Smooth muscle cell of the brain vasculature (primary cell): ENCODE data around the gene TBC1D16.
"Not testable (repeated sequence)": the region's sequence is repeated elsewhere in the genome, so short reads cannot be mapped to it uniquely, and the experiment has no call there.

ENCODE experiments used
- DNase-seq: peaks from one replicate; pipeline ENCODE4 v3.0.0-alpha.2; 2012; ENCODE audit warnings: low read depth, low spot score

Gene TBC1D16

DNA sequence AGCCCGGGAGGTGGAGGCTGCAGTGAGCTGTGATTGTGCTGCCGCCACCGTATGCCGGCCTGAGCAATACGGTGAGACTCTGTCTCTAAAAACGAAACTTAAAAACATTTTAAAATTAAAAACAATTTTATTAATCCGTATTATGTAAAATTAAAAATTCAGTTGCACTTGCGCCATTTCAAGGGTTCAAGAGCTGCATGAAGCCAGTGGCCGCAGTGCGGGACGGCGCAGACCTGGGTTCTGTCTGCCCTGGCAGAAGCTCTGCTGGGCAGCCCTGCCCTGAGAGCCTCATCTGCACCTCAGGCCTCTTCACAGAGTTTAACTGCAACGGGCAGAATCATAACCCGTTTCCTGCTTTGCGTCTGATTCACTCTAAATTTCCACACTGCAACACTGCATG, 31.7 kb downstream of the TBC1D16 start:
- no peak for DNase-seq

DNA sequence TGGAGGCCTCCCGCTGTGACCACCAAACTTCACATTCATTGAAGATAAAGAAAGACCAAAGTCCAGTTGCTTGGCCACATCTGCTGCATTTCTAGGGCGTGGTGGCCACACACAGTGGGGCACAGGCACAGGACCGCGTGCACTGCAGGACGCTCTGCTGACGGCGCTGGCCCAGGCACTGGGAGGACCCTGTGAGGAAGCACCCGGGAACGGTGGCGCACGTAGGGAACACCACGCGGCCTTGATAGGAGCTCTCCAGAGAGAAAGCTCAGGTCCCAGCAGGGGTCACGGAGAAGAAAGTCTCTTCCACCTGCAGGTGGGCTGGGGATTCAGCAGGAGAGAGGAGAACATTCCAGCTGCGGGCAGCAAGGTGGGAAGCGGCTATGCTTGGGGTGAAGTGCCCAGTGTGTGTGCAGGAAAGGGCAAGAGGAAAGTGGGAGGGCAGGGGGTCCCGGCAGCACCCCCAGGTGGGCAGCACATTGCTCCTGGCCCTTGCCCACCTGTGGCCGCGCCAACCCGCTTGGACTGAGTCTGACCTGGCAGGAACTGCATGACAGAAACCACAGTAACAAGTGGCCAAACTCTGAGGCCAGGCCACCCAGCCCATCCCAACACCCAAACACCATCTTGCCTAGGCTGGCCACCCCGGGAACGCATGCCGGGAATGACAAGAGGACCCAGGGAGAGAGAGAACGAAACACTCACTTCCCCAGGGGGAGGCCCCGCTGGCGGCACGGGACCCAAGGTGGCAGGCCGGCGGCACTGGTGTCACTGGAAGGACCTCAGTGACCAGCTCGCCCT, 32.8 kb downstream of the TBC1D16 start:
- DNase-seq = no peak

GRCh38 chr17:80002070-80002641, 33.5 kb downstream of the TBC1D16 start:
- DNase-seq = no peak

- no peak for DNase-seq
These were observed 34.5 kb downstream of the TBC1D16 start for GRCh38 chr17:80000981-80001775.

DNA sequence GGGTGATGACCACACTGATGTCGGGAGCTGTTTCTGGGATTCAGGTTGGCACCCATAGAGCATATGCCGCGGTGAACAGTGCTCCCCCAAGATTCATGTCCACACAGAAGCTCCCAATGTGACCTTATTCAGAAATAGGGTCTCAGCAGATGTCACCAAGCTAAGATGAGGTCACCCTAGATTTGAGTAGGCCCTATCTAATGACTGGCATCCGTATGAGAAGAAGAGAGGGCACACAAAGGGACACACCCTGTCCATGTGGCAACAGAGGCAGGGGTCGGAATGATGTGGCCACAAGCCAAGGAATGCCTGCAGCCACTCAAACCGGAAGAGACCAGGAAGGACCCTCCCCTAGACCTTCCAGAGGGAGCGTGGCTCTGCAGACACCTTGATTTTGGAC, 35.5 kb downstream of the TBC1D16 start:
- no peak for DNase-seq

GRCh38 chr17:79997011-79997660, 38.5 kb downstream of the TBC1D16 start:
- DNase-seq = no peak

GRCh38 chr17:79996291-79996690, 39.4 kb downstream of the TBC1D16 start:
- DNase-seq = no peak

DNA sequence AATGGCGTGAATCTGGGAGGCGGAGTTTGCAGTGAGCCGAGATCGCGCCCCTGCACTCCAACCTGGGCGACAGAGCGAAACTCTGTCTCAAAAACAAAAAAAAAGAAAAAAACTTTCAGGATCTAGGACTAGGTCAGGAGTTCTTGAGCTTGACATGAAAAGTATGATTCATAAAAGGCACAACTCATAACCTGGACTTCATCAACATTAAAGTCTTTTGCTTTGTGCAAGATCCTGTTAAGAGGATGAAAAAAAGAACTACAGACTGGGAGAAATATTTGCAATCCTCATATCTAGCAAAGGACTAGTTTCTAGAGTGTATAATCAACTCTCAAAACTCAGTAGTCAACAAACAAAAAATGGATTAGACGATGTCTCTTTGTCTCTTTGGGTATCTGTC, 40.0 kb downstream of the TBC1D16 start:
- no peak for DNase-seq

DNA sequence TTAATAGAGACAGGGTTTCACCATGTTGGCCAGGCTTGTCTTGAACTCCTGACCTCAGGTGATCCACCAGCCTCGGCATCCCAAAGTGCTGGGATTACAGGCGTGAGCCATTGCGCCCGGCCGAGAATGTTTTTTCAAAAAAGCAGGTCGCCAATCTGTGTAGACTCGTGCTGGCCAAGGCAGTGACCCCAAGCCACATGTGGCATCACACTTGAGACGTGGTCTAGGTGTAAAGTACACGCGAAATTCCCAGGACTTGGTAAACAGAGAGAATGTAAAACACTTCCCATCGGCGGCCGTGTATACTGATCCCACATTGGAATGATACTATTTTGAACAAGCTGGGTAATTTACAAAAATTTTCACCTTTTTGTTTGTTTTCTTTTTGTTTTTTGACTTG, 41.1 kb downstream of the TBC1D16 start:
- no peak for DNase-seq

- not testable (repeated sequence) for DNase-seq
These were observed 41.5 kb downstream of the TBC1D16 start for GRCh38 chr17:79994228-79994569.

- DNase-seq = peak; percentile 62
These were observed 42.1 kb downstream of the TBC1D16 start for GRCh38 chr17:79993390-79994227.

- DNase-seq = no peak
These were observed 42.9 kb downstream of the TBC1D16 start for GRCh38 chr17:79992649-79993389.

GRCh38 chr17:79991924-79992648, 43.6 kb downstream of the TBC1D16 start:
- DNase-seq = no peak

GRCh38 chr17:79991140-79991923, 44.3 kb downstream of the TBC1D16 start:
- DNase-seq = peak; percentile 43

- DNase-seq = no peak
These were observed 45.0 kb downstream of the TBC1D16 start for GRCh38 chr17:79990704-79991103.

DNA sequence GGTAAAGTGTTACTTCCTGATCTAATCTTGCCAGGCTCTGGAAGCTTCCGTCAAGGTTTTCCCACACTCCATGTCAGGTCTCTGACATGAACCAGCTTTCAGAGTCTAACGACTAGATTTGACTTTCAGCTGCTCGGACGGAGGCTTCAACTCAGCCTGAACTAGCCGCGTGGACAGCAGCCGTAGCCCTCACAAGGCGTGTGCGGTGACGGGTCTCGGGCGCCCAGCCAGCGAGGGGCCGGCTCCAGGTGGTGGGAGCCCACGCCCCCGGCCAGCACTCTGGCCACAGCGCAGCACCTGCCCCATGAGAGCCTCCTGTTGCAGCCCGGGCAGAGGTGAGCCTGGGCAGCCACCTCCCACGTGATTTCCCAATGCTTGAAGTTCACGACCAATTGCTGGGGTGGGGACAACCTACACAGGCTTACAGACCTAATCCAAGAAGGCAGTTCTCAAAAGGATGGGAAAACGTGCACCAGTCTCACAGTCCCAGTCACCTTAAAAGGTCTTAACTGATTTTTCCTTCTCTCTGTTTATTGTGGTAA, 45.5 kb downstream of the TBC1D16 start:
- no peak for DNase-seq

- DNase-seq = no peak
These were observed 46.4 kb downstream of the TBC1D16 start for GRCh38 chr17:79989106-79989835.
